PFSK-1 (cell line): ENCODE results near the gene EIF5A.

Source experiments
- FOXP2 ChIP-seq: optimal IDR thresholded peaks from 2 replicates; pipeline ENCODE3; 2011; ENCODE audit warnings: borderline replicate concordance, control low read depth, inconsistent platforms; ENCODE audit not compliant: insufficient read depth; ENCODE audit errors: extremely low read length, extremely low read depth
- POLR2AphosphoS5 ChIP-seq: IDR thresholded peaks from 2 replicates; pipeline ENCODE4 v1.6.1; 2012; ENCODE audit warnings: low read depth, mild to moderate bottlenecking, control low read depth, low read length, moderate library complexity
- REST ChIP-seq, 2 experiments: IDR thresholded peaks; 2 replicates each; pipeline versions ENCODE4 v1.6.1 to v1.8.0; 2011 to 2012; ENCODE audit warnings: low read depth in 2 of 2, low read length in 2 of 2, control low read depth in 1 of 2, inconsistent platforms in 1 of 2, mild to moderate bottlenecking in 1 of 2, moderate library complexity in 1 of 2; ENCODE audit not compliant: insufficient read depth in 1 of 2
- SIN3A ChIP-seq: IDR thresholded peaks from 2 replicates; pipeline ENCODE4 v1.6.1; 2012; ENCODE audit warnings: mild to moderate bottlenecking, low read length, moderate library complexity, borderline replicate concordance; ENCODE audit not compliant: insufficient read depth
- TAF1 ChIP-seq: IDR thresholded peaks from 2 replicates; pipeline ENCODE4 v1.6.1; 2012; ENCODE audit warnings: low read length, control low read depth, borderline replicate concordance; ENCODE audit not compliant: insufficient read depth

The EIF5A gene

GRCh38 chr17:7261379-7262191, 45.8 kb upstream of the EIF5A start:
- TF ChIP-seq REST (IDR thresholded peaks at IDR 0.05; ENCODE audit: insufficient read depth in 1 of 2, low read depth in 2 of 2, low read length in 2 of 2) (no peak), SIN3A (no peak), FOXP2 (no peak), TAF1 (no peak), POLR2AphosphoS5 (no peak)

- TF ChIP-seq POLR2AphosphoS5 = no peak
- TF ChIP-seq REST (IDR thresholded peaks at IDR 0.05; ENCODE audit: insufficient read depth in 1 of 2, low read depth in 2 of 2, low read length in 2 of 2) = no peak
- no peak for TF ChIP-seq FOXP2
- no peak for TF ChIP-seq TAF1
- no peak for TF ChIP-seq SIN3A
These were observed 45.1 kb upstream of the EIF5A start, which contains the start of gene CLDN7 for GRCh38 chr17:7262192-7262934. TSS of gene CLDN7 (minus strand) at chr17:7262478. CDS start at chr17:7262043, 435 bp downstream.

DNA sequence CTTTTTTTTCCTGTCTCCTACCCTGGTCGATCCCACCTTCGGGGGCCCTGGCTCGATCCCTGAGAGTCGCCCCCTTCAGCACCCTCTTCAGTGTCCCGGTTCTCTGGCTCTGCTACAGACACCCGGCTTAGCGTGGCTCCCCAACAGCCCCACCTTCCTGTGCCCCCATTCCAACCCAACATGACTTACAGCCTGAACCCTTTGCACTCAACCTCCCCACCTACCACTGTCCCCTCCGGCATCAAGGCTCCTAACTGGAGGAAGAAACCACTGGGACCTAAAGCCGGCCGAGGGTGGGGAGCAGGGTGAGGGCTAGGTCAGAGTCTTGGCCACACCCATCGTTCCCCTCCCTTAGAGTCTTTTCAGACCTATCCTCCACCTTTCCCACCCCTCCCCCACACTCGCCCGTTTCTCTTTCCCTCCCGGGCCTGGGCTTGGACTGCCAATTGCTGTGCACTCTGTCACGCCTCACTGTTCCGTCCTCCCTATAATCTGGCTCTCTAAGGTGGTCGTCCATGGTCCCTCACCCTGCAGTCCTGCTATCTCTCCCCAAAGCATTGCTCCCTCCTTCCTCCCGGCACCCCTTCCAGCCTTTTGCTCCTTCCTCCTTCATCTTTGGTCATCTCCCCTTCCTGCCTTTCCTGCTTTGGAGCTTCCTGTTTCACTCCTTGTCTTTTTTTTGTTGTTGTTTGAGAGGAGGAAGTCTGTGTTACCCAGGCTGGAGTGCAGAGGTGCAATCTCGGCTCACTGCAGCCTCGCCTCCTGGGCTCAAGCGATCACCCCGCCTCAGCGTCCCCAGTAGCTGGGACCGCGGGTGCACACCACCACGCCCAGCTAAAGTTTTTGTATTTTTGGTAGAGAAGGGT, 44.3 kb upstream of the EIF5A start:
- 0 out of 2 replicates have a peak, but pooled peaks have one; percentile 60 for TF ChIP-seq SIN3A
- TF ChIP-seq FOXP2 = peak; percentile 12
- peak; percentile 44; the same call in 1 of the 2 replicates for TF ChIP-seq TAF1
- TF ChIP-seq POLR2AphosphoS5 = no peak; the same call in 1 of the 2 replicates
- TF ChIP-seq REST (IDR thresholded peaks at IDR 0.05; ENCODE audit: insufficient read depth in 1 of 2, low read depth in 2 of 2, low read length in 2 of 2) = no peak

- TF ChIP-seq FOXP2 (peak; percentile 3), SIN3A (no peak)
These were observed 43.7 kb upstream of the EIF5A start for GRCh38 chr17:7263801-7264078.

DNA sequence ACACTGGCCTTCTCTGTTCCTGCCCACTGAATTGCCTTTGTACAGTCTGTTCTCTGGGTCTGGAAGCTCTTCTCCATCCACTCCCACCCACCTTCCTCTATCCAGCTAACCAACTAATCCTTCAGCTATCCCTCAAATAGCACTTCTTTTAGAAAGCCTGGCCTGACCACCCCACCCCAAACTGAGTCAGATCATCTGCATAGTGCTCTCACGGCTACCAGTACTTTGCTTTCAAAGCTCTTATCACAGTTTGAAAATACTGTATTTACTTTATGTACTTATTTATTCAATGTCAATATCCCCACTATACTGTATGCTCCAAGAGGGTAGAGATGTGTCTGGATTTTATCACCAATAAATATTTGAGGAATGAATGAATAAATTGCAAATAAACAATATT, 40.6 kb upstream of the EIF5A start:
- TF ChIP-seq POLR2AphosphoS5 (no peak), SIN3A (no peak), REST (IDR thresholded peaks at IDR 0.05; ENCODE audit: insufficient read depth in 1 of 2, low read depth in 2 of 2, low read length in 2 of 2) (no peak)
